Activated T-helper 17 cell treated with anti-CD3 and anti-CD28 coated beads, Interleukin-2, amount 50 U/mL, for 72 hours (primary cell): ENCODE data around the gene AMMECR1. TPM values are rescaled to one million over a fixed set of nuclear protein-coding genes. Genes with fewer than 3 reads are reported as not detected.
A peak's percentile ranks its signal among the peaks of the same experiment; 100 is the strongest.

Experiments
- ATAC-seq: fragments of 150-1000 bp; cut with Tn5 transposase; replicated peaks from 2 replicates; pipeline ENCODE4 v1.10.0; 2021; ENCODE audit warnings: mild to moderate bottlenecking, moderate library complexity
- H3K27ac Mint-ChIP-seq: one replicate; pipeline ENCODE4 v1.8.0; 2022; ENCODE audit warnings: mixed read lengths
- H3K27me3 Mint-ChIP-seq: one replicate; pipeline ENCODE4 v1.8.0; 2022; ENCODE audit warnings: mixed read lengths
- H3K36me3 Mint-ChIP-seq: one replicate; pipeline ENCODE4 v1.8.0; 2022; ENCODE audit warnings: low read depth, mild to moderate bottlenecking, mixed read lengths
- H3K4me1 Mint-ChIP-seq: one replicate; pipeline ENCODE4 v1.8.0; 2022; ENCODE audit warnings: mixed read lengths
- H3K4me3 Mint-ChIP-seq: one replicate; pipeline ENCODE4 v1.8.0; 2022; ENCODE audit warnings: mild to moderate bottlenecking, mixed read lengths
- H3K9me3 Mint-ChIP-seq: one replicate; pipeline ENCODE4 v1.8.0; 2022; ENCODE audit warnings: mixed read lengths
- total RNA-seq, 2 donors: library from RNA; stranded (reverse); gene quantifications; one replicate each; pipeline ENCODE4 v1.2.3, GENCODE V29; 2022

The AMMECR1 gene
- total RNA-seq, 2 donors from 2014 or later, result 7.9 to 10.3 TPM

GRCh38 chrX:110222497-110223257, 95.2 kb downstream of the AMMECR1 start:
- Mint-ChIP-seq H3K27me3 (no peaks in the 10 kb centered on the region), H3K9me3 (no peaks in the 10 kb centered on the region), H3K4me3 (no peak overlapping the region), H3K4me1 (peaks cover 6% of the 10 kb centered on the region), H3K27ac (no peak overlapping the region), H3K36me3 (no peaks in the 10 kb centered on the region)
- ATAC-seq, result no peak

GRCh38 chrX:110219920-110220319, 98.0 kb downstream of the AMMECR1 start:
- no peak overlapping the region for H3K27ac Mint-ChIP-seq
- H3K4me1 Mint-ChIP-seq, result no peaks in the 10 kb centered on the region
- ATAC-seq, result peak; percentile 90
- H3K9me3 Mint-ChIP-seq, result no peaks in the 10 kb centered on the region
- H3K36me3 Mint-ChIP-seq, result peaks cover 6% of the 10 kb centered on the region
- H3K4me3 Mint-ChIP-seq, result no peak overlapping the region
- H3K27me3 Mint-ChIP-seq, result no peaks in the 10 kb centered on the region

GRCh38 chrX:110218591-110218990, 99.3 kb downstream of the AMMECR1 start:
- no peak for ATAC-seq
- Mint-ChIP-seq H3K27me3 (no peaks in the 10 kb centered on the region), H3K4me3 (no peak overlapping the region), H3K9me3 (no peaks in the 10 kb centered on the region), H3K36me3 (peaks cover 11% of the 10 kb centered on the region), H3K27ac (no peak overlapping the region), H3K4me1 (no peaks in the 10 kb centered on the region)

- Mint-ChIP-seq H3K27me3 (no peaks in the 10 kb centered on the region), H3K9me3 (no peaks in the 10 kb centered on the region), H3K4me3 (no peak overlapping the region), H3K27ac (no peak overlapping the region), H3K36me3 (peaks cover 11% of the 10 kb centered on the region), H3K4me1 (no peaks in the 10 kb centered on the region)
- ATAC-seq, result no peak
Measured at GRCh38 chrX:110216027-110216426, 101.9 kb downstream of the AMMECR1 start.

- Mint-ChIP-seq H3K4me1 (peaks cover 4% of the 10 kb centered on the region), H3K27ac (no peak overlapping the region), H3K27me3 (no peaks in the 10 kb centered on the region), H3K4me3 (no peak overlapping the region), H3K9me3 (no peaks in the 10 kb centered on the region), H3K36me3 (peaks cover 11% of the 10 kb centered on the region)
- no peak for ATAC-seq
Measured at GRCh38 chrX:110215411-110215810, 102.5 kb downstream of the AMMECR1 start.

GRCh38 chrX:110214684-110215083, 103.2 kb downstream of the AMMECR1 start:
- H3K36me3 Mint-ChIP-seq, result peaks cover 11% of the 10 kb centered on the region
- peaks cover 5% of the 10 kb centered on the region for H3K4me1 Mint-ChIP-seq
- H3K4me3 Mint-ChIP-seq, result no peak overlapping the region
- ATAC-seq, result no peak
- no peaks in the 10 kb centered on the region for H3K9me3 Mint-ChIP-seq
- no peak overlapping the region for H3K27ac Mint-ChIP-seq
- H3K27me3 Mint-ChIP-seq, result no peaks in the 10 kb centered on the region

- Mint-ChIP-seq H3K9me3 (no peaks in the 10 kb centered on the region), H3K4me3 (no peak overlapping the region), H3K27ac (no peak overlapping the region), H3K27me3 (no peaks in the 10 kb centered on the region), H3K36me3 (peaks cover 11% of the 10 kb centered on the region), H3K4me1 (peaks cover 5% of the 10 kb centered on the region)
- no peak for ATAC-seq
Measured at GRCh38 chrX:110213183-110213582, 104.7 kb downstream of the AMMECR1 start.

GRCh38 chrX:110212299-110212698, 105.6 kb downstream of the AMMECR1 start:
- H3K9me3 Mint-ChIP-seq, result no peaks in the 10 kb centered on the region
- H3K27ac Mint-ChIP-seq, result no peak overlapping the region
- no peak overlapping the region for H3K4me3 Mint-ChIP-seq
- peaks cover 5% of the 10 kb centered on the region for H3K4me1 Mint-ChIP-seq
- H3K27me3 Mint-ChIP-seq, result no peaks in the 10 kb centered on the region
- ATAC-seq, result no peak
- peaks cover 11% of the 10 kb centered on the region for H3K36me3 Mint-ChIP-seq

- H3K4me3 Mint-ChIP-seq, result no peak overlapping the region
- peaks cover 11% of the 10 kb centered on the region for H3K36me3 Mint-ChIP-seq
- H3K27me3 Mint-ChIP-seq, result no peaks in the 10 kb centered on the region
- H3K4me1 Mint-ChIP-seq, result peaks cover 7% of the 10 kb centered on the region
- H3K27ac Mint-ChIP-seq, result no peak overlapping the region
- no peak for ATAC-seq
- no peaks in the 10 kb centered on the region for H3K9me3 Mint-ChIP-seq
Measured at GRCh38 chrX:110211340-110211739, 106.5 kb downstream of the AMMECR1 start.

GRCh38 chrX:110210417-110211139, 107.3 kb downstream of the AMMECR1 start:
- Mint-ChIP-seq H3K4me1 (peaks cover 11% of the 10 kb centered on the region), H3K27me3 (no peaks in the 10 kb centered on the region), H3K4me3 (no peak overlapping the region), H3K27ac (no peak overlapping the region), H3K9me3 (no peaks in the 10 kb centered on the region), H3K36me3 (peaks cover 7% of the 10 kb centered on the region)
- peak; percentile 32 for ATAC-seq

GRCh38 chrX:110208092-110208491, 109.8 kb downstream of the AMMECR1 start:
- Mint-ChIP-seq H3K4me3 (no peak overlapping the region), H3K4me1 (peaks cover 16% of the 10 kb centered on the region), H3K27me3 (no peaks in the 10 kb centered on the region), H3K27ac (no peak overlapping the region), H3K36me3 (no peaks in the 10 kb centered on the region), H3K9me3 (no peaks in the 10 kb centered on the region)
- no peak for ATAC-seq

- no peaks in the 10 kb centered on the region for H3K27me3 Mint-ChIP-seq
- no peak overlapping the region for H3K27ac Mint-ChIP-seq
- H3K4me1 Mint-ChIP-seq, result peaks cover 11% of the 10 kb centered on the region
- H3K9me3 Mint-ChIP-seq, result no peaks in the 10 kb centered on the region
- no peaks in the 10 kb centered on the region for H3K36me3 Mint-ChIP-seq
- ATAC-seq, result peak; percentile 88
- H3K4me3 Mint-ChIP-seq, result no peak overlapping the region
Measured at GRCh38 chrX:110204986-110205385, 112.9 kb downstream of the AMMECR1 start.

GRCh38 chrX:110201799-110202198, 116.1 kb downstream of the AMMECR1 start:
- no peak overlapping the region for H3K4me3 Mint-ChIP-seq
- H3K36me3 Mint-ChIP-seq, result no peaks in the 10 kb centered on the region
- H3K27ac Mint-ChIP-seq, result no peak overlapping the region
- peak; percentile 42 for ATAC-seq
- H3K27me3 Mint-ChIP-seq, result no peaks in the 10 kb centered on the region
- H3K9me3 Mint-ChIP-seq, result no peaks in the 10 kb centered on the region
- peaks cover 11% of the 10 kb centered on the region for H3K4me1 Mint-ChIP-seq

- Mint-ChIP-seq H3K4me3 (no peak overlapping the region), H3K36me3 (peaks cover 8% of the 10 kb centered on the region), H3K9me3 (no peaks in the 10 kb centered on the region), H3K27me3 (no peaks in the 10 kb centered on the region), H3K4me1 (no peaks in the 10 kb centered on the region), H3K27ac (no peak overlapping the region)
- ATAC-seq, result no peak
Measured at GRCh38 chrX:110194977-110195376, 122.9 kb downstream of the AMMECR1 start.

- peaks cover 8% of the 10 kb centered on the region for H3K36me3 Mint-ChIP-seq
Measured at GRCh38 chrX:110192516-110192915, 125.4 kb downstream of the AMMECR1 start.

More at GRCh38 chrX:110192516-110192915, 125.4 kb downstream of the AMMECR1 start:
- H3K27me3 Mint-ChIP-seq, result no peaks in the 10 kb centered on the region
- H3K4me1 Mint-ChIP-seq, result peaks cover 14% of the 10 kb centered on the region
- ATAC-seq, result no peak
- no peaks in the 10 kb centered on the region for H3K9me3 Mint-ChIP-seq
- H3K27ac Mint-ChIP-seq, result no peak overlapping the region
- H3K4me3 Mint-ChIP-seq, result no peak overlapping the region
